Dermis microvascular lymphatic vessel endothelial cell (primary cell): ENCODE measurements around the gene ZBBX. TPM values are rescaled to one million over a fixed set of nuclear protein-coding genes. Genes with fewer than 3 reads are reported as not detected.

Experiments used
- DNase-seq, 2 donors: peaks; one replicate each; pipeline versions ENCODE4 v3.0.0 to v3.0.0-alpha.2; 2010; ENCODE audit warnings: low read depth in 2 of 2
- total RNA-seq: library from RNA; depleted of rRNA; stranded (reverse); fragments of >200 nt; gene quantifications from 2 replicates; pipeline ENCODE4 v1.2.1, GENCODE V29; 2014

ZBBX gene
- total RNA-seq, 1 donor from 2014 or later: 0.13 TPM

GRCh38 chr3:167305340-167305890, 74.7 kb downstream of the ZBBX start:
- no peak for DNase-seq

DNA sequence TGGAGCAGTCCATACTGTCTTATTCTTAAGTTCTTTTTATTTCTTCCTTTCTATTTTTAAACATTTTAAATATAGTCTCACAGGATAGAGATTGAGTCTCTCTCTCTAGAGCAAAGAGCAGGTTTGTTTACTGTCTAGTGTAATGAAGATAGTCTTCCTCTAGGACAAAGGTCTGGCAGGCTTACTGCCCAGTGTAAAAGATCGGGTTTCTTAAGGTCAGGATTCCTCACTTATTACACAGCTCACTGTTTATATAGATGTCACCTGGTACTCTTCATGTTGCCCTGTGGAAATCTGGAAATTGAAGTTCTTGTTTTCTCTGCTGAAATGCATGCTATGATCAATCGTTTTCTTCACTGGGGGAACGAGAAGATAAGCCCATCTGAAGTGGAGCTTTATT, 76.0 kb downstream of the ZBBX start:
- no peak for DNase-seq

- no peak for DNase-seq
Observed at GRCh38 chr3:167302678-167303077, 77.4 kb downstream of the ZBBX start.

- no peak for DNase-seq
Observed at GRCh38 chr3:167300207-167300606, 79.9 kb downstream of the ZBBX start.

DNA sequence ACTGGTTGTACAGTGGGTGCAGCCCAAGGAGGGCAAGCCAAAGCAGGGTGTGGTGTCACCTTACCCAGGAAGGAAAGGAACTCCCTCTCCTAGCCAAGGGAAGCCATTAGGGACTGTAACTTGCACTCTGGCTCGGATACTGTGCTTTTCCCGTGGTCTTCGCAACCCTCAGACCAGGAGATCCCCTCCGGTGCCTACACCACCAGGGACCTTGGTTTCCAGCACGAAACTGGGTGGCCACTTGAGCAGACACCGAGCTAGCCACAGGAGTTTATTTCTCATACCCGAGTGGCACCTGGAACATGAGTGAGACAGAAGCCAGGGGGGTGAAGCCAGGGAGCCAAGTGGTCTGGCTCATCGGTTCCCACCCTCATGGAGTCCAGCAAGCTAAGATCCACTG, 90.7 kb downstream of the ZBBX start:
- no peak for DNase-seq

GRCh38 chr3:167288737-167289136, 91.4 kb downstream of the ZBBX start:
- no peak for DNase-seq

DNA sequence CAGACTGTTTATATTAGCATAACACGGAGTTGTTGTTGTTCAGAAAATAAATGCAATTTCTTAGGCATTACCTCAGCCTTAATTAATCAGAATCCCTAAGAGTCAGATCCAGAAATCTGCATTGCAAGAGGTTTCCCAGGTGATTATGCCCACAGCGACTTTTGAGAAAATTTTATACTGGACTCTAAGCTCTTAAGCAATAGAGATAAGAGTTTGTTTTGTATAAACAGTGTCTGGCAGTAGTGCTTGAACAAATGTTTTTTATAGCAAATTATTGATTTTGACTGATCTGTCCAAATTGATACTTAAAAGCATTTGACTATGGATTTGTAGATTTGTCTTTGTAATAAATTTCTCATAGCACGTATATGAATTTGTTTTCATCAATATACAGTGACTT, 92.8 kb downstream of the ZBBX start:
- DNase-seq: no peak

- DNase-seq: no peak
Observed at GRCh38 chr3:167274141-167274874, 105.8 kb downstream of the ZBBX start.

- no peak for DNase-seq
Observed at GRCh38 chr3:167253037-167253436, 127.1 kb downstream of the ZBBX start.

- DNase-seq: no peak
Observed at GRCh38 chr3:167251678-167252077, 128.4 kb downstream of the ZBBX start.

DNA sequence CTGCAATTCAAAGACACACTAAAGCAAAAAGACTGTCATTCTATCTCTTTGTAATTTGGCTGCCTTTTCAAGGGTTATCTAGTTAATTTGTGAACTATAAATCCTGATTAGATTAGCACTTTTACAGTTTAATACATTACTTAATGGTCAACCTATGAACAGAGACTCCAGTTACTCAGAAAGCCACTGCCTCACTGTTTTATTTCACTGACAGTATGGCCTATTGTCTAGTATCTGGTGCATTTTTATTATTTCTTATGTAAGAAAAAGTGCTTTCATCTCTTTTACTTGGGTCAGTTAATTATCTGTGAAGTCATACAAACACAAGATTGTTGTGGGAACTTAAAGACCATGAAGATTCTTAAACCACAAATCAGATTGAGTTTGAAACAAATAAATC, 133.8 kb downstream of the ZBBX start:
- no peak for DNase-seq

DNA sequence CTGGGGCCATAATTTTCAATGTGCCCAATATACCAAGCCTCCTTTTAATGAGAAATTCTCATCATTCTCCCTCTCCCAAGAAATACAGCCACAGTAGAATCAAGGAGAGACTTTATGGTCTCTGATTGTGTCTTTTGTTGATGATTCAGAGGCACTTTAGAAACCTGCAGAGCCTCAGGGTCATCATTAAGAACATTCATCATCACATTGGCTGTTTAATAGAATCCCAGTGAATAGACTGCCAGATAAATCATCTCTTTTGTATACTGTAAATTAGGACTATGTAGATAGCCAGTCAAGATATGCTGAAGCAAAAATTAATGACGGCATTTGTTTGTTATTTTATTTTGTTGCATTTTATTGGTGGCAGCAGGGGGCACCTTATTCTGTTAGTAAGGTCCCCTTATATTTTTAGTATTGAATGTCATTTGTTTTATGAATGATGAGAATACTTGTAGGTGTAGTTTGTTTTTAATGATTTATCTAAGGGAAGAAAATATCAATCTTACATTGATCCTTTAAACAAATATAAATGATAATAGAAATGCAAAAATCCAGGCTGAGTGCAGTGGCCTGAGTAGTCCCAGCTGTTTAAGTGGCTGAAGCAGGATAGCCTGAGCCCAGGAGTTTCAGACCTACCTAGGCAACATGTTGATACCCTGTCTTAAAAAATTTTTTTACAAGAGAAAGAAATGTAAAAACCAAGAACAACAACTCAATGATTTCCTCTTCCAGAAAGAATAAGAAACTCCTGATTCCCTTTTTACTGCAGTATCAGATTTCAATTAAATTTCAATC, 138.8 kb downstream of the ZBBX start:
- DNase-seq: no peak

GRCh38 chr3:167228135-167228534, 152.0 kb downstream of the ZBBX start:
- DNase-seq: no peak

GRCh38 chr3:167225821-167226220, 154.3 kb downstream of the ZBBX start:
- no peak for DNase-seq

DNA sequence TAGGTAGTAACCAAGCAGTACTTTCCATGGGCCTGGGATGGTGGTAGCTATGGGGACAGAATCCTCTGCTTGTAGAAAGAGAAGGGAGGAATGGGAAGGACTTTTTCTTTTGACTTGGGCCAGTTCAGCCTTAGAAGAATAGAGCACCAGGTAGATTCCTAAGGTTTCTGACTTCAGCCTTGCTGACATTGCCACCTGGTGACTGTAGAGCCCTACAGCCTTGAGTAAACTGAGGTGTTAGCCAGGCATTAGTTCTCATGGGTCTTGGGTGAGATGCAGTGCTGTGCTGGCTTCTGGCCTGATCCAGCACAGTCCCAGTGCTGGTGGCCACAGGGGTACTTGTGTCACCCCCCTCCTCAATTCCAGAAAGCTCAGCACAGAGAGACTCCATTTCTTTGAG, 171.1 kb downstream of the ZBBX start:
- DNase-seq: no peak

DNA sequence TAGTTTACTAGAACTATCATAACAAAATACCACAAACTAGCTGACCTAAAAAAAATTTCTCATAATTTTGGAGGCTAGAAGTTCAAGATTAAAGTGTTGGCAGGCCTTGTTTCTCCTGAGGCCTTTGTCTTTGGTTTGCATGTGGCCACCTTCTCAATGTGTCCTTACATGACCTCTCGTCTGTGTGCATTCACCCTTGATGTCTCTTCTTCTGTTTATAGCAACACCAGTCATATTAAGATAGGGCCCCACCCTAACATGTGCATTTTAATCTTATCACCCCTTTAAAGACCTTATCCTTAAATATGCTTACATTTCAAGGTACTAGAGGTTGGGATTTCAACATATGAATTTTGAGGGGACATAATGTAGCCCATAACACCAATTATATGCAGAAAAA, 177.0 kb downstream of the ZBBX start:
- DNase-seq: no peak

- DNase-seq: no peak
Observed at GRCh38 chr3:167198949-167199600, 181.0 kb downstream of the ZBBX start.

Other genes with a start within 250 kb of the ZBBX start
- not detected in 2 replicates for gene SERPINI2, start 93.7 kb upstream of the ZBBX start, total RNA-seq